Breast epithelium (tissue), 4 donors: ENCODE data around the gene ECEL1. TPM values are rescaled to one million over a fixed set of nuclear protein-coding genes. Genes with fewer than 3 reads are reported as not detected.
A peak's percentile ranks its signal among the peaks of the same experiment; 100 is the strongest.

Experiments
- DNase-seq, 2 donors: peaks; one replicate each; pipeline ENCODE4 v3.0.0-alpha.2; 2019; ENCODE audit warnings: low spot score in 2 of 2
- H3K27ac ChIP-seq, 2 donors: fragments of 200-600 bp; sonication (generic) in 1 of 2; one replicate each; pipeline ENCODE4 v1.5.1; 2016 to 2019; ENCODE audit warnings: mild to moderate bottlenecking in 1 of 2
- H3K27me3 ChIP-seq, 2 donors: fragments of 200-600 bp; sonication (generic) in 1 of 2; one replicate each; pipeline versions ENCODE4 v1.5.1 to v1.6.0; 2017 to 2019; ENCODE audit warnings: control low read depth in 1 of 2, mild to moderate bottlenecking in 1 of 2
- H3K36me3 ChIP-seq: fragments of 200-600 bp; one replicate; pipeline ENCODE4 v1.5.1; 2019
- H3K4me1 ChIP-seq, 2 donors: fragments of 200-600 bp; sonication (generic); one replicate each; pipeline ENCODE4 v1.5.1; 2016 to 2019; ENCODE audit warnings: control low read depth in 1 of 2
- H3K4me3 ChIP-seq, 3 donors: fragments of 200-600 bp; sonication (generic); 1 replicate in 2 of 3; 2 replicates in 1 of 3; pipeline ENCODE4 v1.5.1; 2016 to 2019; ENCODE audit warnings: mild to moderate bottlenecking in 3 of 3, moderate library complexity in 2 of 3
- H3K9me3 ChIP-seq, 2 donors: fragments of 200-600 bp; sonication (generic) in 1 of 2; one replicate each; pipeline ENCODE4 v1.5.1; 2016 to 2019; ENCODE audit warnings: control low read depth in 1 of 2
- CTCF ChIP-seq, 3 donors: fragments of 450-650 bp; IDR thresholded peaks; one replicate each; pipeline ENCODE4 v1.5.1; 2016 to 2017; ENCODE audit warnings: antibody characterized with exemption in 3 of 3, mild to moderate bottlenecking in 3 of 3, moderate library complexity in 3 of 3
- POLR2A ChIP-seq: fragments of 450-650 bp; IDR thresholded peaks from one replicate; pipeline ENCODE4 v1.6.1; 2016; ENCODE audit warnings: antibody characterized with exemption, mild to moderate bottlenecking, moderate library complexity
- POLR2AphosphoS5 ChIP-seq, 3 donors: sonication (generic); formaldehyde crosslinking; IDR thresholded peaks; one replicate each; pipeline ENCODE4 v1.6.1; 2017; ENCODE audit warnings: antibody characterized with exemption in 3 of 3
- intact Hi-C: fragments of 100-400 bp; cut with DNase I; formaldehyde crosslinking; loops from one replicate; pipeline ENCODE4 v1.15.1; 2023; ENCODE audit warnings: low total_unique reads
- total RNA-seq, 3 donors: library from RNA; depleted of rRNA; stranded (reverse); fragments of >200 nt; gene quantifications; one replicate each; pipeline ENCODE4 v1.1.0, GENCODE V29; 2016

The ECEL1 gene
- total RNA-seq, result 1 to 10 TPM in 1 of 3 donors, under 1 TPM in 2; 0.15 to 2.3 (median 0.48) TPM

- DNase-seq, result no peak
- TF ChIP-seq POLR2AphosphoS5 (IDR thresholded peaks at IDR 0.05) (no peak), POLR2A (no peak), CTCF (IDR thresholded peaks at IDR 0.05) (no peak)
- H3K27ac ChIP-seq, result no peak within 1 kb of the TSS
- H3K4me1 ChIP-seq, result no peaks in the 10 kb centered on the region
- H3K9me3 ChIP-seq, result no peaks in the 10 kb centered on the region
- peaks cover 0 to 59% of the 10 kb centered on the region in 2 donors for H3K27me3 ChIP-seq
- H3K4me3 ChIP-seq, result peak within 1 kb of the TSS in 2 of 3 donors; percentile 41 to 55
- no peaks in the 10 kb centered on the region for H3K36me3 ChIP-seq
- intact Hi-C loops, result no loop called here
Observed at GRCh38 chr2:232487385-232488096, at the start of gene ECEL1. Gene ECEL1, minus strand, starts transcription at chr2:232487834. Its CDS starts 1,181 bp downstream, at chr2:232486653.

- no peak overlapping the region for H3K27ac ChIP-seq
- TF ChIP-seq POLR2AphosphoS5 (IDR thresholded peaks at IDR 0.05) (no peak), CTCF (IDR thresholded peaks at IDR 0.05) (no peak), POLR2A (no peak)
- H3K4me3 ChIP-seq, result no peak overlapping the region
- H3K36me3 ChIP-seq, result no peaks in the 10 kb centered on the region
- no peaks in the 10 kb centered on the region for H3K4me1 ChIP-seq
- peaks cover 0 to 6% of the 10 kb centered on the region in 2 donors for H3K9me3 ChIP-seq
- intact Hi-C loops, result no loop called here
- H3K27me3 ChIP-seq, result peaks cover 0 to 18% of the 10 kb centered on the region in 2 donors
- no peak for DNase-seq
Observed at GRCh38 chr2:232537079-232537478, 49.4 kb upstream of the ECEL1 start.

- Histone ChIP-seq H3K27ac (no peak overlapping the region), H3K4me1 (no peaks in the 10 kb centered on the region), H3K36me3 (no peaks in the 10 kb centered on the region), H3K4me3 (no peak overlapping the region), H3K9me3 (peaks cover 0 to 6% of the 10 kb centered on the region in 2 donors), H3K27me3 (peaks cover 0 to 18% of the 10 kb centered on the region in 2 donors)
- intact Hi-C loops, result no loop called here
- no peak for DNase-seq
- TF ChIP-seq POLR2AphosphoS5 (IDR thresholded peaks at IDR 0.05), result no peak
- no peak for TF ChIP-seq CTCF (IDR thresholded peaks at IDR 0.05)
- no peak for TF ChIP-seq POLR2A
Observed at GRCh38 chr2:232535761-232536530, 48.3 kb upstream of the ECEL1 start.

- intact Hi-C loops, result no loop called here
- Histone ChIP-seq H3K9me3 (peaks cover 0 to 6% of the 10 kb centered on the region in 2 donors), H3K27ac (no peak overlapping the region), H3K36me3 (no peaks in the 10 kb centered on the region), H3K4me1 (no peaks in the 10 kb centered on the region), H3K27me3 (peaks cover 0 to 11% of the 10 kb centered on the region in 2 donors), H3K4me3 (no peak overlapping the region)
- DNase-seq, result no peak
- no peak for TF ChIP-seq CTCF (IDR thresholded peaks at IDR 0.05)
- no peak for TF ChIP-seq POLR2A
- TF ChIP-seq POLR2AphosphoS5 (IDR thresholded peaks at IDR 0.05), result no peak
Observed at GRCh38 chr2:232534940-232535651, 47.5 kb upstream of the ECEL1 start.
